GM12873 (cell line): ENCODE results near the gene RABGAP1.

ENCODE experiments used
- TF ChIP-seq, protein P1 (sequence below): IDR thresholded peaks from 2 replicates; pipeline ENCODE4 v1.5.1; 2012; ENCODE audit warnings: low read depth, mild to moderate bottlenecking, moderate library complexity, low read length, control low read depth; ENCODE audit not compliant: insufficient read depth; ENCODE audit errors: missing control alignments

RABGAP1 gene

DNA sequence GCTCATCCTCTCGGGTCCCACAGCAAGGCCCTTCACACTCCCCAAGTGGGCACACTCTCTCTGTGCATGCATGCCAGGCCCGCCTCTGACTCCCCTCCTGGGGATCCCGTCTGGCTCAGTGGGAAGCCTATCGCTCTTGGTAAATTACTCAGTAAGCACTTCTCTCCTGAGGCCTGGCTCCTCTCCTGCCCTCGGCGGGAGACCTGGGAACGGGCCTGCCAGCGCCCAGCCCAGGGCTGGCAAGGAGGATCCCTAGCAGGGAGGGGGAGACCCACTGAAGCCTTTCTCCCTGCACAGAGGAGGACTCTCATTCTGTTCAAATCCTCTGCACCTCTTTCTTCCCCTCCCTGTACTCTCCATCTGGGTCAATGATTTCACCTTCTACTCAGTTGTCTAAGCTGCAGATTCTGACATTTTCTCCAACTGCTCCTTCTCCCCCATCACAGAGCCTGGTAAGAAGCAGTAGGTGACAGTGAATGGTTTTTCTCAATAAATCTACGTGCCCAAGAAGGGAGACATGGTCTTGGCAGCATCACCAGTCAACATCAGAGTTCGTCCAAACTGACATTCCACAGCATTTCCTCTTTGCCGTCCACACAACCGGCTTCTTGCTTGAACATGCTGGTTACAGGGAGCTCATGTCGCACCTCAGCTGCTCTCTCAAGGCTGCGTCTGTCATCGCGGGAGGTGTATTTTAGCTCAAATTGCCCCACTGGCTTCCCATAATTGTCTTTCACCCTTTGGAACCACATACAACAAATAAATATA lies 174.5 kb downstream of the RABGAP1 start:
- TF ChIP-seq, protein P1, sequence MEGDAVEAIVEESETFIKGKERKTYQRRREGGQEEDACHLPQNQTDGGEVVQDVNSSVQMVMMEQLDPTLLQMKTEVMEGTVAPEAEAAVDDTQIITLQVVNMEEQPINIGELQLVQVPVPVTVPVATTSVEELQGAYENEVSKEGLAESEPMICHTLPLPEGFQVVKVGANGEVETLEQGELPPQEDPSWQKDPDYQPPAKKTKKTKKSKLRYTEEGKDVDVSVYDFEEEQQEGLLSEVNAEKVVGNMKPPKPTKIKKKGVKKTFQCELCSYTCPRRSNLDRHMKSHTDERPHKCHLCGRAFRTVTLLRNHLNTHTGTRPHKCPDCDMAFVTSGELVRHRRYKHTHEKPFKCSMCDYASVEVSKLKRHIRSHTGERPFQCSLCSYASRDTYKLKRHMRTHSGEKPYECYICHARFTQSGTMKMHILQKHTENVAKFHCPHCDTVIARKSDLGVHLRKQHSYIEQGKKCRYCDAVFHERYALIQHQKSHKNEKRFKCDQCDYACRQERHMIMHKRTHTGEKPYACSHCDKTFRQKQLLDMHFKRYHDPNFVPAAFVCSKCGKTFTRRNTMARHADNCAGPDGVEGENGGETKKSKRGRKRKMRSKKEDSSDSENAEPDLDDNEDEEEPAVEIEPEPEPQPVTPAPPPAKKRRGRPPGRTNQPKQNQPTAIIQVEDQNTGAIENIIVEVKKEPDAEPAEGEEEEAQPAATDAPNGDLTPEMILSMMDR: no peak

DNA sequence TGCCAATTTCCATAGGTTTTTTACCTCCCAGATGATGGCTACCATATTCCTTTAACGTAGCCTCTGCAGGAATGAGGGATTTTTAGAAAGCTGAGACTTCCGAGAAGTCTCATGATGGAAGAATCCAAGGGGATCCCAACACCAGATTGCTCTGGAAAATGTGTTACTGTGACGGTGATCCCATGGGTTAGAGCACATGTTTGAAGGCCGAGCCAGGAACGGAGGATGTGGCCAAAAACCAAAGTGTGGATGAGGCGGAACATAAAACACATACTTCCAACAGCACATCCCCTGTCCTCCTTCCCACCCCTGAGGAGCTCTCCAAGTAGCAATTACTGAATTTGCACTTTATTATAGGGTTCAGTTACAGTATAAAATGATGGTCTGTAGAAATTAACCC lies 175.2 kb downstream of the RABGAP1 start:
- TF ChIP-seq, protein P1: no peak

DNA sequence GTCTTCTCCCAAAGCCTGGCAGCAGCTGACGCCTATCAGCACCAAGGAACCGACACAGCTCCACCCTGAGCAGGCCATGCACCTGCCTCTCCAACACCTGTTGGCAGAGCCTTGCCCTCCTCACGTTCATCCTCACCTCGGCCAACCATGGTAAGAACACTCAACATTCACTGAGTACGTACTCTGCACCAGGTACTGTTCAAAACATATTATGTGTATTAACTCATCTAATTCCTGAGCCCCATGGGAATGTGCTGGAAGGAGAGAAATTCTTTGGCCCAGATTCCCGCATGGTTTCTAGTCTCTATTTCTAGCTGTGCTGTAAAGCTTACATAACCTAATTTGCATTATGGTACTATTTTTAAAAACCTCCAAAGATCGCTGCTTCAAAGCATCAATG lies 178.7 kb downstream of the RABGAP1 start:
- TF ChIP-seq, protein P1: no peak

DNA sequence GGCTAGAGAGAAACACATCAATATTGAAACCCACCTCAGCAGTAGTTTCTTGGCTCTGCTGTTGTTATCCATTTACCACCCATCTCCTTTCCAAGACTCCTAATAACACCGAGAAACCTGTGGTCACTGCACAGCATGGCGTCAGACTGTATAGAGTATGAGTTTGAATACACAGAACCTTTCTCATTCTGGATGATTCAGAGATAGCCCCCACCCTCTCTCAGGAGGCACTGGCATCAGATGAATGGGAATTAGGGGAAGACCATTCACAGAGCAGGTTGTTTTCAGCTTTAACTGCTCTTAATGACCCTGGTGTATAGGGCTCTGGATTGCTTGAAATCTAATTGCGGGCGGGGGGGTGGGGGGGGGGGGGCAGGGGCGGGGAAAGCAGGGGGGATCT lies 179.3 kb downstream of the RABGAP1 start:
- TF ChIP-seq, protein P1: no peak

DNA sequence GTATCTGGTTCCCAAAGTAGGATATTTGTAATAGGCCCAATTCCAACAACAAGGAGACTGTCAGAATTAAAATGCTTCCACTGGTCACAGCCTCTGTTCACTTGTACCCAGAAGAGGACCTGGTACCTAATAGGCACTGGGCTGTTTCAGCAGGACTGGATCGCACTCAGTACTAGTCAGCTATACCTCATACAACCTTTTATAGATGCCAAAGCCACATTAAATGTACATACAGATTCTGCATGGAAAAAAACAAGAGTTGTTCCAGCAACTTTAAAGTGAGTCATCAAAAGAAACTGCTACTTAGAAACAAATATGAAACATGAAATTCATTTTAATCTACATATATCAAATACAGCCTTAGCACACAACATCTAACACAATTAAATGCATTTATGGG lies 180.1 kb downstream of the RABGAP1 start:
- TF ChIP-seq, protein P1: no peak

DNA sequence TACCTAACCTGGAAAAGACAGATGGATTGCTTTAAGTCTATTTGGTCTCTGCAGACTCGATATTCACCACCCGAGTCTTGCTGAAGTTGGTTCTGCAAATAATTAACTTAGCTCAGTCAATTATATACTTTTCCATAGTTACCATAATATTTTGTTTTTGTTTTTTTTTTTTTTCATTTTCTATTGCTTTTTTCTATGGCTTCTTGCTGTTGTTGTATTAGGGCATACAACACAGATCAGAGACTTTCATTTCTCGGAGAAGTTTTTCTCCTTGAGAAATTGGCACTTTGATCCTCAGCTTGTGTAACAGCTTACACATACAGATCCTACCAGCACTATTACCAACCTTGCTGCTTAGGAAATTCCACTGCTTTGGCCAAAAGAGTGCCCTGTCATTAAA lies 180.6 kb downstream of the RABGAP1 start:
- TF ChIP-seq, protein P1: no peak

DNA sequence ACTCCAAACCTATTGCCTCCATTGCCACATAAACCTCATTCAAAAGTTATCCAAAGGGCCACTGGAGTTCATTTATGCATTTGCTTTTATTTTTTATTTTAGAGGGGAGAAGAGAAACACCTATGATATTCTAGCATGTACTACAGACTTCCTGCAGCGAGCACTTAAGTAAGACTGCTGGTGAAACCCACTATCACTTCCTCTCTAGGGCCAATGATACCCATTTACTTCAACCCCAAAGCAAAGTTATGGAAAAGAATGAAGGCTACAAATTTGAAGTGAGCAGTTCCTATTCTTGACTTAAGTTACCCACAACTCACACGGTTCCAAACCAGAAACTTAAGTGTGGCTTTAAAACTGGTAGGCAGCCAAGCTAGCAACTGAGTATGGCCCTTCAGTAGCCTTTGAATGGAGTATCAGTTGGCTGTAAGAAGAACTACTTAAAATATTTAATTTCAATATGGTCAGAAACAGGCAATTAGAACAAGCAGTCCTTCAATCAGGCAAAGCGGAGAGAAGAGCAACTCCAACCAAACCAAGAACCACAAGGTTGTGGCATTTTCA lies 186.8 kb downstream of the RABGAP1 start:
- TF ChIP-seq, protein P1: no peak
